ENCODE results near the gene ZNF157.
A peak's percentile ranks its signal among the peaks of the same experiment; 100 is the strongest.
"Not testable (repeated sequence)": the region's sequence is repeated elsewhere in the genome, so short reads cannot be mapped to it uniquely, and the experiment has no call there.

Gene ZNF157

DNA sequence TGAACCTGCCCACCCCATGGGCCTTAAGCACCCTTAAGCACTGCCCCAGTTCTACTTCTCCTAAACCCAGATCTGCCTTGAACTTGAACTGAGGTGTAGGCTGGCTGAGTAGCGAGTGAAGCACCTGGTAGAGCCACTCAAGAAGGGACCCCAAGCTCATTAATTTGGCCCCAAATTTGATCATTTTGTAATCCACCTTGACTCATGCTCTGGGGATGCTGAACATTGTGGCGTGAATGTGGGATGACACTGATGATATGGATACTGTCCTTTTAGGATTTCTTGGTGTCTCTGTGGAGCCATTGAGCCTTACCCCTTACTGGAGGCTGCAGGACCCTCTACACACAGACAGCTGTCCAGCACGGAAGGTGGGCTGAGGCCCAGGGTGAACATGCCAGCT lies at the start of gene ZNF157:
Gene ZNF157 (plus strand): TSS at position 301 of the 400 bp plus-strand sequence. CDS start 91 bp downstream, at position 392.
- no peak for DNase-seq

- DNase-seq: no peak
Measured at GRCh38 chrX:47321386-47321785, 49.0 kb upstream of the ZNF157 start.

DNA sequence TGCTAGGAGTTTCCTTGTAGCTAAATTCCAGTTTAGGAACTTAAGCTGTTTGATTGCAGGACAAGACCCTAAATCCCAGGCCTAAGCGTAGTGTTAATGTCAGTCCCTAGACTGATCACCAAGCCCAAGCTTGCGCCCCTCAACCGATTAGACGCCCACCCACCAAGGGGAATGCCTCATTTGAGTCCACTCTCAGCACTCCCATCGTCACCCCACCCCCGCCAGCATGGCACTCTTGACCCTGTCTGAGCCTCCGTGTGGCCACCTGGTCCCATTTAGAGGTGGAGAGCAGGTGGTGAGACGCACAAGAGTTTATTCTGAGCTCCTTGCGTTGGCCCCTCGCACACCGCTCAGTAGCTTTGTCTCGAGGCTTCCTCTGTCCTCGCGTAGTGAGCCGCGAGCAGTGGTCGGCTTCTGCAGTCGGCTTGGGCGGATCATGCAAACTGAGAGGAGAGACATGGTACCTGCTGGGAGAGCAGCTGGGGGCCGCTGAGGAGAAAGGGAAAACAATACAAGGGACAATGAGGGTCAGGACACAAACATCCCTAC lies 48.5 kb upstream of the ZNF157 start:
- no peak for DNase-seq

- no peak for DNase-seq
Measured at GRCh38 chrX:47327902-47328301, 42.5 kb upstream of the ZNF157 start.

DNA sequence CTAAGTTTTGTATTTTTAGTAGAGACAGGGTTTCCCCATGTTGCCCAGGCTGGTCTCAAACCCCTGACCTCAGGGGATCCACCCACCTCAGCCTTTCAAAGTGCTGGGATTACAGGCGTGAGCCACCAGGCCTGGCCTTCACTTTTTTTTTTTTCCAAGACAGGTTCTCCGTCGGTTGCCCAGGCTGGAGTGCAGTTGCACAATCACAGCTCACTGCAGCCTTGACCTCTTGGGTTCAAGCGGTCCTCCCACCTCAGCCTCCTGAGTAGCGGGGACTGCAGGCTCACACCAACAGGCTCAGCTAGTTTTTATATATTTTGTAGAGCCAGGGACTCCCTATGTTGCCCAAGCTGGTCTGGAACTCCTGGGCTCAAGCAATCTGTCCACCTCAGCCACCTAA lies 37.6 kb upstream of the ZNF157 start:
- not testable (repeated sequence) for DNase-seq

DNA sequence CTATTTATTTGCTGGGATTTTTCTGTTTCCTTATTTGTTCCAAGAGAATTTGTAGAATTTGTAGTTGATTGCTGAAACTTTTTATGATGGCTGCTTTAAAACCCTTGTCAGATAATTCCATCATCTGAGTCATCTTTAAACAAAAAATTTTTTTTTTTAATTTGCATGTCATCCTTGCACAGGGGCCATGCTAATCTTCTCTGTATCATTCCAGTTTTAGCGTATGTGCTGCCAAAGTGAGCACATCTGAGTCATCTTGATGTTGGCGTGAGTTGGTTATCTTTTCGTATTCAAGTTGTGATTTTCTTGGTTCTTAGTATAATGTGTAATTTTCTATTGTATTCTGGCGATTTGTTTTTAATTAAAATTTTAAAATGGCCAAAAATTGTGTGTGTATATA lies 18.7 kb upstream of the ZNF157 start:
- DNase-seq: no peak

DNA sequence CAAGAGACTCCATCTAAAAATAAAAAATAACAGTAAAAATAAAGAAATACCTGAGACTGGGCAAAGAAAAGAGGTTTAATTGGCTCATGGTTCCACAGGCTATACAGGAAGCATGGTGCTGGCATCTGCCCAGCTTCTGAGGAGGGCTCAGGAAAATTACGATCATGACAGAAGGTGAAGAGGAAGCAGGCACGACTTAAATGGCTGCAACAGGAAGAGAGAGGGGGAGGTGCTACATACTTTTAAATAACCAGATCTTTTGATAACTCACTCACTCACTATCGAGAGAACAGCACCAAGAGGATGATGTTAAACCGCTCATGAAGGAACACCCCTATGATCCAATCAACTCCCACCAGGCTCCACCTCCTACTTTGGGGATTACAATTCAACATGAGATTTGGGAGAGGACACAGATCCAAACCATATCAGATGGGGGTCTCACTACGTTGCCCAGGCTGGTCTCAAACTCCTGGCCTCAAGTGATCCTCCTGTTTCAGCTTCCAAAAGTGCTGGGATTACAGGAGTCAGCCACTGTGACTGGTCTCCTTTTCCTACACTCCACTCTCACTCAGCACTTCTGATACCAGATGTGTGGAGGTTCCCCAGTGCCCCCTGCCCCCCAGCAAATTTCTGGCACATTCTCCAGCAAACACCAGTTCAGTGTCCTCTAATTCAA lies 11.9 kb upstream of the ZNF157 start:
- no peak for DNase-seq

DNA sequence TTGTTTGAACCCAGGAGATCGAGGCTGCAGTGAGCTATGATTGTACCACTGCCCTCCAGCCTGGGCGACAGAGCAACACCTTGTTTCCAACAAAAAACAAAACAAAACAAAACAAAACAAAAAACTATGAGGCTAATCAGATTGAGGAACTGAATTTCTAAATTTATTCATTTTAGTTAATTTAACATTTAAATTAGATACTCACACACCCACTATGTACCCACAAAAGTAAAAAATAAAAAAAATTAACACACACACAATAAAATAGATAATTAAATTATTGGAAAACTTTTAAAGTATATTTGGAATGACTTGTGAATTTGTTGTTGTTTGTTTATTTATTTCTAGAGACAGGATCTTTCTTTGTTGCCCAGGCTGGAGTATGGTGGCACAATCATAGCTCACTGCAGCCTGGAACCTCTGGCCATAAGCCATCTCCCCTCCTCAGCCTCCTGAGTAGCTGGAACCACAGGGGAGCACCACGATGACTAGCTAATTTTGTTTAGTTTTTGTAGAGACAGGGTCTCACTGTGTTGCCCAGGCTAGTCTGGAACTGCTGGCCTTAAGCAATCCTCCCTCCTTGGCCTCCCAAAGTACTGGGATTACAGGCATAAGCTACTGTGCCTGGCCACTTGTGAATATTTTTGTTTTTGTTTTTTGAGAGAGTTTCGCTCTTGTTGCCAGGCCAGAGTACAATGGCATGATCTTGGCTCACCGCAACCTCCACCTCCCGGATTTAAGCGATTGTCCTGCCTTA lies 9.8 kb upstream of the ZNF157 start:
- DNase-seq: no peak

DNA sequence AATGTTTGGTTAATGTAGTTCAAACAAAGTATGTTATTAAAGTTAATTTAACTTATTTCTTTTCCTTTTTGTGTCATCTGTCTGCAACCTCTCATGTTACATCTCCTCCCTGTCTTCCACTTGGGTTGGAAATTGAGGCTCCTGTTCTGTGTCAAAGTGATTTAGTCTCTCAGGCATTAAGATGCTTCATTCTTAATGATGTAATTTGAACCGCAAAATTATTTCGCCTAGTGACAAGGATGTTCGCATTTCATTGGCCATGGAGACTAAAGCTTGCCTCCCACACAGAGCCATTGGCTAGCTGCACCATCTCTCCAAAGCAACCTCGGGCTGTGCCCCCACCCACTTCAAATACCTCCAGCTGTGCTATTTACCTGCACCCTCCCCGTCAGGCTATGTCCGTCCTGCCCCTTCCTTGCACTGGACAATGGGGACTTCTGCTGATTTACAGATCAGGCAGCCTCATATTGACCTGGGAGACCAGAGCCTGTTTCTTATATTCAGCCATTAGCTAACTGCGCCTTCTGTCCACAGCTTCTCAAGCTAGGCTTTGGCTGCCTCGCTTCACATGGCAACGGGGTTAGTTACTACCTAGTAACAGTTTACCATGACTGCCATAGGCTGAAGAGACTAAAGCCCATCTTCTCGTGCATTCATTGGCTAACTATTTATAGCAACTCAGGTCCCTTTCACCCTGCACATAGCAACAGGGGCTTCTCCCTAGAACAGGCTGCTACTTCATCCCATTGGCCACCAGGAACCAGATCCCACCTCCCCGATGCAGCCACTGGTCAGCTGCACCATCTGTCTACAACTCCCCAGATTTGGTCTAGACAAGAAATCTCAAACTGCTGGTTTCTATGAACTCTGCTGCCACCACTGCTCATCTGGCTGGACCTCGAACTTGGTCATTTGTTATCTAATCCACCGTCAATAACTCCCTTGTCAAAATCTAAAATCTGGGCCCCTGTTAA lies 8.6 kb upstream of the ZNF157 start:
- peak; percentile 68 for DNase-seq

DNA sequence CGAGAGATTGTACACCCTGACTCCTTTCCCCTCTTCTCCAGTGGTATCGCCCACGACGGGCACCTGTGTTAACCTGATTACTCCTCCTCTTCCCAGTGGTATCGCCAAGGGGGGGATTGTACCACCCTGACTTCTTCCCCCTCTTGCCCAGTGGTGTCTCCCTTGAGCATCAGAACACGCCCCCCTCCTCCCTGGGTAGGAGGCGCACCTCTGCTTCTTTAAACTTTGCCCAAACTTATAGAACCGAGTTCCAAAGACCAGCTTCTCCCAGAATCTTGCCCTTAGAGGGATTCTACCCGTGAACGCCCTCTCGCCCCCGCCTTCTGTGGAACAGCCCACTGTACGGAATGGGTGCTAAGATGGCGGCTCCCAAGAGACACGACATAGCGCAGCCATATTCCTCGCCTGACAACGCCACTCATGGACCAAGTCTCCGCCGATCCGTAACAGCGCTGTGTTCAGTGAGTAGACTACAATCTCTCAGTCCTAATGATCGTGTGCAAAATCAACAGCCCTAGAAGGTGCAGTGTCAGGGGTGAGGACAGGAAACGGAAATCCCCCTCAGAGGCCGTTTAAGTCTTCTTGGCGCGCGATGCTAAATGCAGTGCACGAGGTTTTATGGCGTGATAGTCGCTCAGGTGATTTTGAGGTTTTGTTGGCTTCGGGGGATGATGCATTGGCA lies 4.2 kb upstream of the ZNF157 start:
- DNase-seq: peak; percentile 83

DNA sequence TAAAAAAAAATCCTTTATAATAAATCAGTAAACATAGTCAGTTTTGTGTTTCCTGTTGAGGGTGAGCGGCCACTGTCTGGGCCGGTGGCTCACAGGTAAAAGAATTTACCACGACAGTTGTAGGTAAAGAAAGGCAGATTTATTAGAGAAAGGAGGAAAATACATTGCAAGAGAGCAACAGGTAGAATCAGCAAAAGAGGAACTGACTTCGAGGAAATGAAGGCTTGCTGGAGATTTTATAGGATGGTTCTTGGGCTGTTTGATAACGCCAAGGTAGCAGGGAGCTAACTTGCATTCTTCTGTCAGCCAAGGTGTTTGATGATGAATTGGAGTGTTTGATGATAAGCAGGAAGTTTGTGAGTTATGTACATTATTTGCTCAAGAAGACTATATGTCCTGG lies 2.8 kb downstream of the ZNF157 start:
- DNase-seq: no peak

DNA sequence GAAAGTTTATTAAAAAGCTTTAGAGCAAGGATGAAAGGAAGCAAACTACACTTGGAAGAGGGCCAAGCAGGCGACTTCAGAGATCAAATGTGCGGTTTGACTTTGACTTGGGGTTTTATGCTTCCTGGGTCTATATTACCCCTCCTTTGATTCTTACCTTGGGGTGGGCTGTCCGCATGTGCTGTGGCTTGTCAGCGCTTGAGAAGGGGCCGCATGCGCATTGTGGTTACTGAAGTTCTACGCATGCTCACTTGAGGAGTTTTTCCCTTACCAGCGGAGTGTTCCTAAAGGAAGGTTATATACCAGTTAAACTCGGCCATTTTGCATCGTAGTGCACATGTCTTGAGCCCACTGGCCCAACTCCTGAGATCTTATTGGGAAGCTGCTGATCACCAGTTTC lies 9.9 kb downstream of the ZNF157 start:
- DNase-seq: no peak

DNA sequence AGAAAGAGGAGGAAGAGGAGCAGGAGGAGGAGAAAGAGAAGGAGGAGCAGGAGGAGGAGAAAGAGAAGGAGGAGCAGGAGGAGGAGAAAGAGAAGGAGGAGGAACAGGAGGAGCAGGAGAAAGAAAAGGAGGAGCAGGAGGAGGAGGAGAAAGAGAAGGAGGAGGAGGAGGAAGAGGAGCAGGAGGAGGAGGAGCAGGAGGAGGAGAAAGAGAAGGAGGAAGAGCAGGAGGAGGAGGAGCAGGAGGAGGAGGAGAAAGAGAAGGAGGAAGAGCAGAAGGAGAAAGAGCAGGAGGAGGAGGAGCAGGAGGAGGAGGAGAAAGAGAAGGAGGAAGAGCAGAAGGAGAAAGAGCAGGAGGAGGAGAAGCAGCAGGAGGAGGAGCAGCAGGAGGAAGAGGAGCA lies 10.5 kb downstream of the ZNF157 start:
- not testable (repeated sequence) for DNase-seq

DNA sequence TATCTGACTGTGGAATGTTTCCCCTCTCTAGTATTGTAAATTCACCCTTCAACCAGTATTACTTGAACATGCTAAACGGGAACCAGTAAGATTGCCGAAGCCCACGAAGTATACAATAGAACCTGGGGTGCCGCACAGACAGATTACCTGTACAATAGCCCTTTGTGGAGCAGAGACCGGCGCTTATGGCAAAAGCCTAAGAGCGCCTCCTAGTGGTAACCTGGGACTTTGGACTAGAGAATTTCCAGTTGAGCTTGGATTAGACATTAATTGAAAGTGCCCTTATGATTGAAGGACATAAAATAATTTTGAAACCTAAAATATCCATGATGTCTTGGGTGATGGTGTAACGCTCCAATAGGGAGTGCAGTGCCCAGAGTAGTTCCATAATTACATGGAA lies 14.1 kb downstream of the ZNF157 start:
- no peak for DNase-seq

GRCh38 chrX:47390780-47391179 lies 20.4 kb downstream of the ZNF157 start:
- DNase-seq: no peak

DNA sequence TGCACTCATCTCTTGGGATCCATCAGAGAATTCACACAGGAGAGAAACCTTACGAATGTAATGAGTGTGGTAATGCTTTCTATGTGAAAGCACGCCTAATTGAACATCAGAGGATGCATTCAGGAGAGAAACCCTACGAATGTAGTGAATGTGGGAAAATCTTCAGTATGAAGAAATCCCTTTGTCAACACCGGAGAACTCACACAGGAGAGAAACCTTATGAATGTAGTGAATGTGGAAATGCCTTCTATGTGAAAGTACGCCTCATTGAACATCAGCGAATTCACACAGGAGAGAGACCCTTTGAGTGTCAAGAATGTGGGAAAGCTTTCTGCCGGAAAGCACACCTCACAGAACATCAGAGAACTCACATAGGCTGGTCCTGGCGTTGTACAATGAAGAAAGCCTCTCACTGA lies 42.8 kb downstream of the ZNF157 start:
- DNase-seq: no peak

DNA sequence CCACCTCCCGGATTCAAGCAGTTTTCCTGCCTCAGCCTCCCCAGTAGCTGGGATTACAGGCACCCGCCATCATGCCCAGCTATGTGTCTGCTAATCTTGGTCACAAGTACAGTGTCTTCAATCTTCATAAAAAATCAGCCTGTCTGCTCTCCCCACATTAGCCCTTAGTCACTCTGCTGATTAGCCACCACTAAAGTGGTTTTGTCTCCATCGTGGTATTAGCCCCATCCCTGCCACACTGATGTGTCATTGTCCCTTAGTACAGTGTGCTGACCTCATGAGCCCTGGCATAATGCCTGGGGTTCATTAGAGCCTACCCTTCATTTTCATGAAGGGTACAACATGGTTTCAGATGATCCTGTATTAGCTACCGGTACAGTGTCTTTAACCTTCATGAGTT lies 49.9 kb downstream of the ZNF157 start:
- no peak for DNase-seq

- no peak for DNase-seq
Measured at GRCh38 chrX:47420962-47421361, 50.6 kb downstream of the ZNF157 start.

DNA sequence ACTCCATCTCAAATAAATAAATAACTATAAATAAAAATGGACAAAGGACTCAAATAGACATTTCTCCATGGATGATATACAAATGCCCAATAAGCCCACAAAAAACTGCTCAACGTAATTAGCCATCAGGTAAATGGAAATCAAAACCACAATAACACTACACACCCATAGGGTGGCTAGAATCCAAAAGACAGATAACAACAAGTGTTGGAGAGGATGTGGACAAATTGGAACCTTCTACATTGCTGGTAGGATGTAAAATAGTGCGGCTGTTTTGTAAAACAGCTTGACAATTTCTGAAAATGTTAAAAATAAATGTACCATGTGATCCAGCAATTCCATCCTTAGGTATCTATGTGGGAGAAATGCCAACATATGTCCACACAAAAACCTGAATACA lies 52.1 kb downstream of the ZNF157 start:
- no peak for DNase-seq

- no peak for DNase-seq
Measured at GRCh38 chrX:47430925-47431324, 60.5 kb downstream of the ZNF157 start.

DNA sequence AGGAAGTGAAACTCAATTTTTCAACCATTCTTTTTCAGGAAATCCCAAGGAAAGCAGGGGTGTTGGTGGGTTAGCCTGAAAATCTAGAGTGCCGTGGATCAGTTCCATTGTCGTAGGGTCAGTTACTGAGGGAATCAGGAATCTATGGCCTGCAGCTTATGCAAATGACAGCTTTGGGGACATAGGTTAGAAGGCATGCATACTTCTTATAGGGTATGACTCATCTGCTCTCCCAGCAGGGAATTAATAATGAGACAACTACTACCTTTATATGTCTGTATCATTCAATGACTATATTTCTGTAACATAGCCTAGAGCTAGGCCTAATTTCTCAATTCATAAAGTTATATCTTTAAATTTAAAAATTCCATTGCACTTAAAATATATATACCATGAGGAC lies 76.1 kb downstream of the ZNF157 start:
- no peak for DNase-seq

DNA sequence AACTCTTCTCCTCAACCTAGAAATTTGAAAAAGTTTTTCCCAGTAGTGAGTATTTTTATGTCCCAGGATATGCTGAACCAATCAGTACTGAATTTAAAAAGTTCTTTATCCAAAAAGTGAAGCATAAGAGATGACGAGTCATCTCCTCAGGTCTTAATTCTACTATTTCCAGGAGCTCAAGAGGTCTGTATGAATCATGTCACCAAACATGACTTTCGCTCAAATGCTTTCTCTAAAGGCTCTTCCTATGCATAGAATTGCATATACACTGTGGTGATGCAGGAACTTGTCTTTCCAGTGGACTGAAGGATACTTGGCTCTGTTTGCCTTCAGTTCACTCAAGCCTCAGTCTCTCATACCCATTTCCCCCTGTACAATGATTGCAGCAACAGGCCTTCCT lies 76.6 kb downstream of the ZNF157 start:
- no peak for DNase-seq

DNA sequence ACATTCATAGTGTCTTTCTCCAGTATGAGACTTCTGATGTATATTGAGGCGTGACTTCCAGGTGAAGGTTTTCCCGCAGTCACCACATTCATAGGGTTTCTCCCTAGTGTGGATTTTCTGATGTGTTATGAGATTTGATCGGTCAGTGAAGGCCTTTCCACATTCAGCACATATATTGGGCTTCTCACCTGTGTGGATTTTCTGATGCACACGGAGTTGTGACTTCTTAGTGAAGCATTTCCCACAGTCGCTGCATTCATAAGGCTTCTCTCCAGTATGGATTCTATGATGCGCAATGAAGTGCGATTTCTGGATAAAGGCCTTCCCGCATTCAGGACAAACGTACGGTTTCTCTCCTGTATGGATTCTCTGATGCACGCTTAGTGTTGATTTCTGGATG lies 77.2 kb downstream of the ZNF157 start:
- no peak for DNase-seq

Data from NCI-H2171 (cell line).